ENCODE results near the gene CLBA1.

DNA sequence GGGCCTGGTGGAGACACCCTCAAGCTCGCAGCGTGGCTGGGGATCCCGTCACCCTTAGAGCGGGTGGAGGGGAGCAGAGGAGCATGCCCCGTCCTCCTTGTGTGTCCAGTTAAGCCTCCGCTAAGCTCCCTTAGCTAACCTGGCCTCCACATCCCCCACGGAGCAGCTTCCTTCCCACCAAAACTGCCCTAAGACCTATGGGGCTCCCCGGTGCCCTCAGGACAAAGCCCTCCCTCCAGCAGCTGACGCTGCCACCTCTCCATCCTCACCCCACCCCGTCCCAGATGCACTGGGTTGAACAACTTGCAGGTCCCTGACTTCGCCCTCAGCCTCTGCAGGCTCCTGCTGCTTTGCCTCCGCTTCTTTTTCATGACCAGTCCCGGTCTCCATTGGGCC, 11.4 kb upstream of the CLBA1 start:
- TF ChIP-seq, protein P1, sequence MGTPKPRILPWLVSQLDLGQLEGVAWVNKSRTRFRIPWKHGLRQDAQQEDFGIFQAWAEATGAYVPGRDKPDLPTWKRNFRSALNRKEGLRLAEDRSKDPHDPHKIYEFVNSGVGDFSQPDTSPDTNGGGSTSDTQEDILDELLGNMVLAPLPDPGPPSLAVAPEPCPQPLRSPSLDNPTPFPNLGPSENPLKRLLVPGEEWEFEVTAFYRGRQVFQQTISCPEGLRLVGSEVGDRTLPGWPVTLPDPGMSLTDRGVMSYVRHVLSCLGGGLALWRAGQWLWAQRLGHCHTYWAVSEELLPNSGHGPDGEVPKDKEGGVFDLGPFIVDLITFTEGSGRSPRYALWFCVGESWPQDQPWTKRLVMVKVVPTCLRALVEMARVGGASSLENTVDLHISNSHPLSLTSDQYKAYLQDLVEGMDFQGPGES (IDR thresholded peaks at IDR 0.05; ENCODE audit: low read depth, low read length) = no peak
- TF ChIP-seq FOSL2 (IDR thresholded peaks at IDR 0.05; ENCODE audit: borderline replicate concordance, low read depth) = no peak
- TF ChIP-seq, protein P2, sequence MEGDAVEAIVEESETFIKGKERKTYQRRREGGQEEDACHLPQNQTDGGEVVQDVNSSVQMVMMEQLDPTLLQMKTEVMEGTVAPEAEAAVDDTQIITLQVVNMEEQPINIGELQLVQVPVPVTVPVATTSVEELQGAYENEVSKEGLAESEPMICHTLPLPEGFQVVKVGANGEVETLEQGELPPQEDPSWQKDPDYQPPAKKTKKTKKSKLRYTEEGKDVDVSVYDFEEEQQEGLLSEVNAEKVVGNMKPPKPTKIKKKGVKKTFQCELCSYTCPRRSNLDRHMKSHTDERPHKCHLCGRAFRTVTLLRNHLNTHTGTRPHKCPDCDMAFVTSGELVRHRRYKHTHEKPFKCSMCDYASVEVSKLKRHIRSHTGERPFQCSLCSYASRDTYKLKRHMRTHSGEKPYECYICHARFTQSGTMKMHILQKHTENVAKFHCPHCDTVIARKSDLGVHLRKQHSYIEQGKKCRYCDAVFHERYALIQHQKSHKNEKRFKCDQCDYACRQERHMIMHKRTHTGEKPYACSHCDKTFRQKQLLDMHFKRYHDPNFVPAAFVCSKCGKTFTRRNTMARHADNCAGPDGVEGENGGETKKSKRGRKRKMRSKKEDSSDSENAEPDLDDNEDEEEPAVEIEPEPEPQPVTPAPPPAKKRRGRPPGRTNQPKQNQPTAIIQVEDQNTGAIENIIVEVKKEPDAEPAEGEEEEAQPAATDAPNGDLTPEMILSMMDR (IDR thresholded peaks at IDR 0.05) = no peak
- TF ChIP-seq, protein P3, sequence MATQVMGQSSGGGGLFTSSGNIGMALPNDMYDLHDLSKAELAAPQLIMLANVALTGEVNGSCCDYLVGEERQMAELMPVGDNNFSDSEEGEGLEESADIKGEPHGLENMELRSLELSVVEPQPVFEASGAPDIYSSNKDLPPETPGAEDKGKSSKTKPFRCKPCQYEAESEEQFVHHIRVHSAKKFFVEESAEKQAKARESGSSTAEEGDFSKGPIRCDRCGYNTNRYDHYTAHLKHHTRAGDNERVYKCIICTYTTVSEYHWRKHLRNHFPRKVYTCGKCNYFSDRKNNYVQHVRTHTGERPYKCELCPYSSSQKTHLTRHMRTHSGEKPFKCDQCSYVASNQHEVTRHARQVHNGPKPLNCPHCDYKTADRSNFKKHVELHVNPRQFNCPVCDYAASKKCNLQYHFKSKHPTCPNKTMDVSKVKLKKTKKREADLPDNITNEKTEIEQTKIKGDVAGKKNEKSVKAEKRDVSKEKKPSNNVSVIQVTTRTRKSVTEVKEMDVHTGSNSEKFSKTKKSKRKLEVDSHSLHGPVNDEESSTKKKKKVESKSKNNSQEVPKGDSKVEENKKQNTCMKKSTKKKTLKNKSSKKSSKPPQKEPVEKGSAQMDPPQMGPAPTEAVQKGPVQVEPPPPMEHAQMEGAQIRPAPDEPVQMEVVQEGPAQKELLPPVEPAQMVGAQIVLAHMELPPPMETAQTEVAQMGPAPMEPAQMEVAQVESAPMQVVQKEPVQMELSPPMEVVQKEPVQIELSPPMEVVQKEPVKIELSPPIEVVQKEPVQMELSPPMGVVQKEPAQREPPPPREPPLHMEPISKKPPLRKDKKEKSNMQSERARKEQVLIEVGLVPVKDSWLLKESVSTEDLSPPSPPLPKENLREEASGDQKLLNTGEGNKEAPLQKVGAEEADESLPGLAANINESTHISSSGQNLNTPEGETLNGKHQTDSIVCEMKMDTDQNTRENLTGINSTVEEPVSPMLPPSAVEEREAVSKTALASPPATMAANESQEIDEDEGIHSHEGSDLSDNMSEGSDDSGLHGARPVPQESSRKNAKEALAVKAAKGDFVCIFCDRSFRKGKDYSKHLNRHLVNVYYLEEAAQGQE (IDR thresholded peaks at IDR 0.05; ENCODE audit: low read depth, low read length) = no peak
- TF ChIP-seq EZH2phosphoT487 (IDR thresholded peaks at IDR 0.05; ENCODE audit: borderline replicate concordance, low read depth) = no peak
